B cell (primary cell): ENCODE measurements around the gene ALDOB. TPM values are rescaled to one million over a fixed set of nuclear protein-coding genes. Genes with fewer than 3 reads are reported as not detected.

ENCODE experiments used
- ATAC-seq: fragments of 200-7000 bp; cut with Tn5 transposase; one replicate; pipeline ENCODE4 v1.10.0; 2021; ENCODE audit warnings: low read depth, mild to moderate bottlenecking, moderate number of reproducible peaks, moderate library complexity
- CTCF ChIA-PET: fragments of 350-600 bp; sonication (Branson Sonifier 250); formaldehyde crosslinking; loops from one replicate; lab custom pipeline; 2021; ENCODE audit warnings: antibody characterized with exemption, inconsistent platforms; lab: Charles Lee
- POLR2A ChIA-PET: fragments of 350-600 bp; sonication (Branson Sonifier 250); formaldehyde crosslinking; loops from one replicate; lab custom pipeline; 2021; ENCODE audit warnings: antibody characterized with exemption; lab: Charles Lee
- DNase-seq: peaks from one replicate; pipeline ENCODE4 v3.0.0; 2013
- H2AFZ ChIP-seq: 2 replicates; pipeline ENCODE4 v1.6.1; 2012; ENCODE audit warnings: mild to moderate bottlenecking, low read depth, low read length; ENCODE audit not compliant: insufficient read depth, poor library complexity, severe bottlenecking
- H3K27ac ChIP-seq, 2 donors: 1 replicate in 1 of 2; 2 replicates in 1 of 2; pipeline ENCODE4 v1.5.1; 2012 to 2013; ENCODE audit warnings: low read length in 2 of 2, mild to moderate bottlenecking in 2 of 2, moderate library complexity in 1 of 2
- H3K27me3 ChIP-seq, 4 experiments: fragments of 200-600 bp in 1 of 4; sonication (generic) in 1 of 4; replicated peaks in 1 of 4; 1 replicate in 2 of 4; 2 replicates in 2 of 4; pipeline versions ENCODE4 v1.6.1 to v1.7.0; 2013 to 2016; ENCODE audit warnings: low read length in 3 of 4, mild to moderate bottlenecking in 2 of 4, mixed read lengths in 1 of 4, moderate library complexity in 1 of 4; ENCODE audit not compliant: insufficient read depth in 4 of 4, control insufficient read depth in 3 of 4; ENCODE audit errors: control extremely low read depth in 1 of 4
- H3K36me3 ChIP-seq, 2 experiments: replicated peaks in 1 of 2; 1 replicate in 1 of 2; 2 replicates in 1 of 2; pipeline versions ENCODE4 v1.6.1 to v1.7.1; 2013; ENCODE audit warnings: low read length in 1 of 2; ENCODE audit not compliant: insufficient read depth in 2 of 2, control insufficient read depth in 1 of 2; ENCODE audit errors: control extremely low read depth in 1 of 2, extremely low read depth in 1 of 2
- H3K4me1 ChIP-seq, 2 donors: fragments of 200-600 bp in 1 of 2; sonication (generic) in 1 of 2; 1 replicate in 1 of 2; 2 replicates in 1 of 2; pipeline versions ENCODE4 v1.5.1 to v1.6.1; 2013 to 2017; ENCODE audit warnings: low read length in 2 of 2; ENCODE audit not compliant: control insufficient read depth in 2 of 2, insufficient read depth in 2 of 2
- H3K4me2 ChIP-seq: replicated peaks from 2 replicates; pipeline ENCODE3; 2012; ENCODE audit warnings: mild to moderate bottlenecking, low read depth, low read length; ENCODE audit not compliant: poor library complexity, severe bottlenecking
- H3K4me3 ChIP-seq, 5 experiments: fragments of 200-600 bp in 1 of 5; sonication (generic) in 1 of 5; 1 replicate in 3 of 5; 2 replicates in 2 of 5; pipeline versions ENCODE4 v1.5.1 to v1.7.0; 2011 to 2016; ENCODE audit warnings: low read length in 4 of 5, mild to moderate bottlenecking in 4 of 5, low read depth in 2 of 5, control low read depth in 1 of 5, moderate library complexity in 1 of 5; ENCODE audit not compliant: insufficient read depth in 1 of 5; ENCODE audit errors: control extremely low read depth in 1 of 5, extremely low read depth in 1 of 5
- H3K79me2 ChIP-seq: fragments of 200-600 bp; sonication (generic); one replicate; pipeline ENCODE4 v1.6.0; 2016; ENCODE audit warnings: low read length; ENCODE audit not compliant: control insufficient read depth, insufficient read depth
- H3K9ac ChIP-seq: fragments of 200-600 bp; sonication (generic); 2 replicates; pipeline ENCODE4 v1.6.1; 2017; ENCODE audit warnings: mild to moderate bottlenecking, low read length, moderate library complexity
- H3K9me3 ChIP-seq, 3 donors: one replicate each; pipeline versions ENCODE4 v1.6.1 to v1.7.1; 2013; ENCODE audit warnings: low read length in 2 of 3; ENCODE audit not compliant: control insufficient read depth in 2 of 3, insufficient read depth in 1 of 3; ENCODE audit errors: control extremely low read depth in 1 of 3
- H4K20me1 ChIP-seq: 2 replicates; pipeline ENCODE4 v1.6.0; 2012; ENCODE audit warnings: mild to moderate bottlenecking, low read length; ENCODE audit not compliant: insufficient read depth, control insufficient read depth, poor library complexity, severe bottlenecking
- H3K27ac Mint-ChIP-seq: one replicate; pipeline ENCODE4 v1.8.0; 2021; ENCODE audit warnings: mixed read lengths
- H3K27me3 Mint-ChIP-seq: one replicate; pipeline ENCODE4 v1.8.0; 2021; ENCODE audit warnings: mixed read lengths
- H3K4me1 Mint-ChIP-seq: one replicate; pipeline ENCODE4 v1.8.0; 2021; ENCODE audit warnings: mixed read lengths
- H3K4me3 Mint-ChIP-seq: one replicate; pipeline ENCODE4 v1.8.0; 2021; ENCODE audit warnings: mixed read lengths
- H3K9me3 Mint-ChIP-seq: one replicate; pipeline ENCODE4 v1.8.0; 2022; ENCODE audit warnings: mixed read lengths; ENCODE audit not compliant: insufficient read depth
- EZH2 ChIP-seq: IDR thresholded peaks from 2 replicates; pipeline ENCODE4 v1.6.1; 2012; ENCODE audit warnings: borderline replicate concordance, low read depth, mild to moderate bottlenecking, moderate library complexity, low read length; ENCODE audit not compliant: insufficient read depth, poor library complexity, severe bottlenecking
- WGBS: methylation state at CpG from one replicate; pipeline ENCODE4 v1.1.5; 2013; ENCODE audit warnings: missing lambda C conversion rate; ENCODE audit not compliant: insufficient coverage; 5-methylcytosine and 5-hydroxymethylcytosine counted together
- intact Hi-C: fragments of 100-400 bp; cut with micrococcal nuclease; formaldehyde crosslinking; loops from one replicate; pipeline ENCODE4 v1.10.0; 2022
- polyA plus RNA-seq: library from polyadenylated mRNA; depleted of rRNA; stranded (reverse); fragments of >200 nt; gene quantifications from 2 replicates; pipeline ENCODE4 v1.2.3, GENCODE V29; 2012
- total RNA-seq, 2 donors: library from RNA; stranded (reverse); fragments of 120-200 nt in 1 of 2; gene quantifications; 1 replicate in 1 of 2; 2 replicates in 1 of 2; pipeline versions ENCODE4 v1.2.3 to v1.2.4, GENCODE V29; 2013 to 2022
- TF ChIP-seq, protein P1 (sequence below): fragments of 200-600 bp; IDR thresholded peaks from one replicate; pipeline ENCODE4 v1.8.0; 2022; ENCODE audit warnings: antibody characterized with exemption, mild to moderate bottlenecking

ALDOB gene
- total and polyA plus RNA-seq, 2 donors (not counting 1 experiment from before 2014, with no cell fraction given): not detected

DNA sequence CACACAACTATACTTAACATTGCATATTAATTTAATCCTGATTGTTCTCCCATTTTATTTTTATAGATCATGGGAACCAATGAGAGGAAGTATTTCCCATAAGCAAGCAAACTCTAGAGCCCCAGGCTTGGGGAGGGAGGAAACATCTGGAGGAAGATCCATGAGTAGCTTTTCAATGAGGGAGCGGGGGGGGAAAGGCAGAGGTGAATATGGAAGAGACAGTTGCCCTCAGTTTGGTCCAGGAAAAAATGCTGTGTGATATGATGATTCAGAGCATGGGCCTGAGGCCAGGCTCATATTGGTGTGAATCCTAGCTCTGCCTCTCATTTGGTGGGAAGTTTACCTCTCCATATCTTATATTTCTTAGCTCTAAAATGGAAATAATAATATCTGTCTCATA is 42.2 kb upstream of the ALDOB start:
- ATAC-seq: no peak
- Histone ChIP-seq H4K20me1 (no peaks in the 10 kb centered on the region), H3K4me3 (no peak overlapping the region), H2AFZ (no peak overlapping the region), H3K79me2 (no peaks in the 10 kb centered on the region), H3K27me3 (peaks cover 0 to 5% (median 3%) of the 10 kb centered on the region in 4 experiments), H3K9ac (no peak overlapping the region), H3K4me1 (no peaks in the 10 kb centered on the region), H3K36me3 (no peaks in the 10 kb centered on the region), H3K27ac (no peak overlapping the region), H3K4me2 (no peak overlapping the region), H3K9me3 (peaks cover 0 to 4% (median 0%) of the 10 kb centered on the region in 3 donors)
- no peaks in the 10 kb centered on the region for H3K4me1 Mint-ChIP-seq
- intact Hi-C loops: no loop called here
- ChIA-PET CTCF (no interaction called here), POLR2A (no interaction called here)
- no peak overlapping the region for H3K27ac Mint-ChIP-seq
- peaks cover 34% of the 10 kb centered on the region for H3K27me3 Mint-ChIP-seq
- no peak for DNase-seq
- WGBS: 100% methylated on average over 1 of the region's 1 CpG
- no peak for TF ChIP-seq EZH2
- TF ChIP-seq, protein P1, sequence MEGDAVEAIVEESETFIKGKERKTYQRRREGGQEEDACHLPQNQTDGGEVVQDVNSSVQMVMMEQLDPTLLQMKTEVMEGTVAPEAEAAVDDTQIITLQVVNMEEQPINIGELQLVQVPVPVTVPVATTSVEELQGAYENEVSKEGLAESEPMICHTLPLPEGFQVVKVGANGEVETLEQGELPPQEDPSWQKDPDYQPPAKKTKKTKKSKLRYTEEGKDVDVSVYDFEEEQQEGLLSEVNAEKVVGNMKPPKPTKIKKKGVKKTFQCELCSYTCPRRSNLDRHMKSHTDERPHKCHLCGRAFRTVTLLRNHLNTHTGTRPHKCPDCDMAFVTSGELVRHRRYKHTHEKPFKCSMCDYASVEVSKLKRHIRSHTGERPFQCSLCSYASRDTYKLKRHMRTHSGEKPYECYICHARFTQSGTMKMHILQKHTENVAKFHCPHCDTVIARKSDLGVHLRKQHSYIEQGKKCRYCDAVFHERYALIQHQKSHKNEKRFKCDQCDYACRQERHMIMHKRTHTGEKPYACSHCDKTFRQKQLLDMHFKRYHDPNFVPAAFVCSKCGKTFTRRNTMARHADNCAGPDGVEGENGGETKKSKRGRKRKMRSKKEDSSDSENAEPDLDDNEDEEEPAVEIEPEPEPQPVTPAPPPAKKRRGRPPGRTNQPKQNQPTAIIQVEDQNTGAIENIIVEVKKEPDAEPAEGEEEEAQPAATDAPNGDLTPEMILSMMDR: no peak
- no peaks in the 10 kb centered on the region for H3K9me3 Mint-ChIP-seq
- no peak overlapping the region for H3K4me3 Mint-ChIP-seq

DNA sequence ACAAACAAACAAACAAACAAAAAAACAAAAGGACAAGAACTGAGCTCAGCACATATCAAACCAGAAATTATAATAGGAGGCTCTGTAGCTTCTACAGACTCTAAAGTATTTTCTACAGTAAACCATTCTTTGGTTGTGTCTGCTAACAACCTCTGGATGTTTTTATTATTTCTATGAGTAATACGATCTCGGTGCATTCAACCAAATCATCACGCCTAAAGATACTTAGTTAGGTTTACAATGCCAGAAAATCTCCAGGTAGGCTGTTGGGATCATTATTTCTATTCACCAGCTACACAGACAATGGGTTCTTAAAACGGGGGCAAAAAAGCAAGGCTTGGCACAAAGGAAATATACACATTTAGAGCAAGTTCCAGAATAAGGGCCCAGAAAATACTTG is 41.6 kb upstream of the ALDOB start:
- intact Hi-C loops: no loop called here
- H3K27me3 Mint-ChIP-seq: peaks cover 34% of the 10 kb centered on the region
- no peak overlapping the region for H3K27ac Mint-ChIP-seq
- H3K4me1 Mint-ChIP-seq: no peaks in the 10 kb centered on the region
- H3K9me3 Mint-ChIP-seq: no peaks in the 10 kb centered on the region
- no peak for ATAC-seq
- Histone ChIP-seq H3K4me2 (no peak overlapping the region), H4K20me1 (no peaks in the 10 kb centered on the region), H3K27ac (no peak overlapping the region), H3K9ac (no peak overlapping the region), H3K36me3 (no peaks in the 10 kb centered on the region), H3K9me3 (peaks cover 0 to 4% (median 0%) of the 10 kb centered on the region in 3 donors), H3K4me1 (no peaks in the 10 kb centered on the region), H3K79me2 (no peaks in the 10 kb centered on the region), H3K27me3 (peaks cover 0 to 5% (median 2%) of the 10 kb centered on the region in 4 experiments), H3K4me3 (no peak overlapping the region), H2AFZ (no peak overlapping the region)
- no CpG with 5 or more reads among the region's 4 CpGs for WGBS
- POLR2A ChIA-PET: no interaction called here
- CTCF ChIA-PET: no interaction called here
- no peak for TF ChIP-seq EZH2
- TF ChIP-seq, protein P1: no peak
- DNase-seq: no peak
- no peak overlapping the region for H3K4me3 Mint-ChIP-seq
